NCI-H187 (cell line): ENCODE results near the gene RSPH10B2.
"Not testable (repeated sequence)": the region's sequence is repeated elsewhere in the genome, so short reads cannot be mapped to it uniquely, and the experiment has no call there.

Experiments used
- DNase-seq, 2 experiments: peaks; one replicate each; lab custom pipeline; 2025; lab: John Stamatoyannopoulos, UW

The RSPH10B2 gene

DNA sequence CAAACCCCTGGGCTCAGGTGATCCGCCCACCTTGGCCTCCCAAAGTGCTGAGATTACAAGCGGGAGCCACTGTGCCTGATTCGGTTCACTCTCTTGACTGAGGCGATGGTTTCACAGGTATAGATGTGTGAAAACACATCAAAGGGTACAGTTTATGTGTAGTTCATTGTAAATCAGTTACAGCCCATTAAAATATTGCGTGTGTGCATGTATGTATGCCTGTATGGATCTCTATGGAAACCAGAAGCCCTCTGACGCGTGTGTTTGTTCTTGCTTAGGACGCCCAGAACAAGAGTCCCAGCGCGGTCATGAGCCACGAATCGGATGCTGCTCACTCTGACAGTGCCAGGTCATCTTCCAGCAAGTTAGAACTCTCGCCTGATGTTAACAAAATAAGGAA is 35.5 kb downstream of the RSPH10B2 start:
- not testable (repeated sequence) for DNase-seq

- not testable (repeated sequence) for DNase-seq
Measured at GRCh38 chr7:6792113-6792872, 38.4 kb downstream of the RSPH10B2 start.

DNA sequence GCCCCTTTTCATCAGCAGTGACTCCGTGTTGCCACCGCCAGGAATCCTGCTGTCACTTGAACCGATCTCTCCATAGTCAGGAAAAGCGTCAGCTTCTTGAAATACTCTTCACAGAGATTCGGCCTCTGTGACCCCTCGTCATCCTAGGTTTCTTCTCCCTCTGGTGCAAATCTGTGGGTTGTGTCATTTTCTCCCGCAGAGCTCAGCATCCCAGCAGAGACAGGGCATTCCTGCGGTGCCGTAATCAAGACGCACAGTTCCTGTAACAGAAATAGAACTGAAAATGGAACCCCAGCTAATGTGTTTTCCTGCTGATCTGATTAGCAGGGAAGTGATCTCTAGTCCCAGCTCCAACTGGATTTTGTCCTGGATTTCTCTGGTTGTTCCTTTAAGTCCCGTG is 40.4 kb downstream of the RSPH10B2 start:
- not testable (repeated sequence) for DNase-seq

GRCh38 chr7:6797218-6797617 is 43.3 kb downstream of the RSPH10B2 start:
- not testable (repeated sequence) for DNase-seq

- not testable (repeated sequence) for DNase-seq
Measured at GRCh38 chr7:6798047-6798446, 44.1 kb downstream of the RSPH10B2 start.

- DNase-seq = not testable (repeated sequence)
Measured at GRCh38 chr7:6799887-6800286, 46.0 kb downstream of the RSPH10B2 start.

GRCh38 chr7:6800331-6800730 is 46.4 kb downstream of the RSPH10B2 start:
- not testable (repeated sequence) for DNase-seq

DNA sequence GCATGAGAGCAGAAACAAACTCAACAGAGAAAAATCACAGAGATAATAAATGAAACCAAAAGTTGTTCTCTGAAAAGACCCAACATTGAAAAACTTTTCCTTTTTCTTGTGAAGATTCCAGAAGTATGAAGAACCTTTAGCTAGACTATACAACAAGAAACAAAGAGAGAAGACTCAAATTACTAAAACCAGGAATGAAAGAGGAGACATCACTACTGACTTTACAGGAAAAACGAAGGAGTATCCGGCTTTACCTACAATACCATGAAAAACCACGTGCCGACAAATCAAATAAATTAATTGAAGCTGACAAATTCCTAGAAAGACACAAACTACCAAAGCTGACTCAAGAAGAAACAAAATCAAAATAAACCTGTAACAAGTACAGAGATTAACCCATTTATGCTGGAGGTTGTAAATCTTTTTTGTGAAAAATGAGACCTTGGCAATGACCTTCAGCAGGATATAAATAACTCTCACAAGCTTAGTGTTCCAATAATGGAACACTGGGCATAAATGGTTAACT is 53.6 kb downstream of the RSPH10B2 start:
- DNase-seq = not testable (repeated sequence)

- DNase-seq = not testable (repeated sequence)
Measured at GRCh38 chr7:6807959-6808358, 54.1 kb downstream of the RSPH10B2 start.

DNA sequence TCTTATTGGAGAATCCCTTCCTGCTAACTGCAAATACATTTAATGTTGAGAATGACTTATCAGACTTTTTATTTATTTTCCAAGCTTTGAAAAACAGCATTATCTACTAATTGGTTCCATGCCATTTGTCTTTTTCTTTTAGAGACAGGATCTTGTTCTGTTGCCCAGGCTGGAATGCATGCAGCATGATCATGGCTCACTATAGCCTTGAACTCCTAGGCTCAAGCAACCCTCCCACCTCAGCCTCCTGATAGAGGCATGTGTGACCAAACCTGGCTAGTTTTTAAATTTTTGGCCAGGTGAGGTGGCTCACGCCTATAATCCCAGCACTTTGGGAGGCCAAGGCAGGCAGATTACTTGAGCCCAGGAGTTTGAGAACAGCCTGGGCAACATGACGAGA is 59.1 kb downstream of the RSPH10B2 start:
- not testable (repeated sequence) for DNase-seq

GRCh38 chr7:6815470-6815869 is 61.6 kb downstream of the RSPH10B2 start:
- not testable (repeated sequence) for DNase-seq

DNA sequence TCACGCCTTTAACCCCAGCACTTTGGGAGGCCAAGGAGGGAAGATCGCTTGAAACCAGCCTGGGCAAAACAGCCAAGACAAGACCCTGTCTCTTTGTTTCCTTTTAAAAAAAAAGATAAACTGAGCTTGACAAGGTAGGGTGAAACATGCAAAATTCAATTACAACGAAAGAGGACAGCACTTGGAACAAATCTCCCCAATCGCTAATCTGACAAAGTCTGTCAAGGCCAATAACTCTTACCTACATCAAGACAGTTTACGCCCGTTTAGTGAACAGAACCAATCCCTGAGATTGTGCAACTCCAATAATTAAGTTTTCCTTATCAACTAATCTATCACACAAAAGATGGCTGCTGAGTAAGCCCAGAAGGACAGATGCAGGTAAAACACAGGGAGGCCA is 67.7 kb downstream of the RSPH10B2 start:
- not testable (repeated sequence) for DNase-seq

DNA sequence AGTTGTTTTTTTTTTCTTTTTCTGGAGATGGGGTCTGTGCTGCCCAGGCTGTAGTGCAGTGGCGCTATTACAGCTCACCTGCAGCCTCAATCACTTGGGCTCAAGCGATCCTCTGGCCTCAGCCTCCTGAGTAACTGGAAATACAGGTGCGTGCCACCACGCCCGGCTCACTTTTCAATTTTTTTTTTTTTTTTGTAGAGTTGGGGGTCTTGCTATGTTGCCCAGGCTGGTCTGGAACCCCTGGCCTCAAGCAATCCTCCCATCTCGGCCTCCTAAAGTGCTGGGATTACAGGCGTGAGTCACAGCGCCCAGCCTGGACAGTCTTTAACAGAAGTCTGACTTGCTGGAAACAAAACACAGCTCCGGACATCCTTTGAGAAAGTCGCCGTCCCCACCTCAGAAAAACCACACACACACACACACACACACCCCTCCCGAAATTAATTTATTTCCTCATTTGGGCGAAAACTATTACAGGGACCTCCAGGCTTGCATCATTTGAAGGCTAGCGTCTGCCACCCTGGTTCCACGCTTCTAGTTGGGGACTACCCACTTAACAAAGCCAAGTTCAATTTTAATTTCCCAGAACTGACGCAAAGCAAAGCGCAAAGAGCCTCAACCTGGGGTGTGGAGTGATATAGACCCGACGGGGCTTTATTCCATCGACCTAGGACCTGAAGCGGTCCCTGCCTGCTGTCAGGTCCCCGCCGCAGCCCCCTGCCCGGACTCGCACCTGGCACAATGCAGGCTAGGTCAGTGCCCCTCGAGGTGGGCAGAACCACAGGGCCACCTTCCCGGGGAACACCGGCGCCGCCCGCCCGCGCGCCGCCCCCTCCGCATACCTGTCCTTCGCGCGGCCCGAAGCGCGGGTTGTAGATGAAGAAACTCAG is 71.6 kb downstream of the RSPH10B2 start:
- not testable (repeated sequence) for DNase-seq

DNA sequence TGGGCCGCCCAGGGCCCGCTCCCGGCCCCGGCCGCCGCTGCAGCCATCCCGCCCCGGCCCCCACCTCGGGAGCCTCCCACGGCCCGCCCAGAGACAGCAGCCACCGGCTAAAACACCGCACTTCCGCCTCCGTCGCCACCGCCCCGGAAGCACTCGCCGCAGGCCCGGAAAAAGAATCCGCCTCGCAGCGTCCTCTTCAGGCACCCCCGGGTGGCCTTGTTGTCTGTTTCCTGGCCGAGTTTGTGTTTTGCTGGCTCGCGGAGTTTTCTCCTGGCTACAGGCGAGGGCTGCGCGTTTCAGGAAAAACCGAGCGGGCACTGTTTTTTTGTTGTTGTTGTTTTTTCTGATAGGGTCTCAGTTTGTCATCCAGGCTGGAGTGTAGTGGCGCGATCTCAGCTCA is 72.2 kb downstream of the RSPH10B2 start, which contains the start of gene CCZ1B:
CCZ1B (minus strand) TSS at position 125 of the 400 bp plus-strand sequence; CDS start at position 47, 78 bp downstream.
- DNase-seq = peak in 1 of 2 experiments; percentile 42

GRCh38 chr7:6827180-6827579 is 73.3 kb downstream of the RSPH10B2 start:
- DNase-seq = not testable (repeated sequence)

DNA sequence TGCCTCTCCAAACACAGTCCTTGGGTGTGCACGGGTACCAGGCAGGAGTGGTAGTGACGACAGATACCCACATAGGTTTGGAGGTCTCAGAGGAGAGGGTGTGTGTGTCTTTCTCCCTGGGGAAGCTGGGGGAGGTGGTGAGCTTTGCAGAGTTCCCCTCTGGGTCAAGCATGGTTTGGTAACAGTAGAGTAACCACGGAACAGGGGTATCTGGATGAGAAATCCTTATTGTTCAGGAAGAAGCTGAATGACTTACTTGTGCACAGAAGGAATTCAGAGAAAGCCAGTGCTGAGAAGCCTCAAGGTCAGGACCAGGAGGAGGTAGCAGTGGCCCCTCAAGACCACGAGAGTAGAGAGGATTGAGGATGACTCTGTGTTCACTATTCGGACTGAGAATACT is 75.7 kb downstream of the RSPH10B2 start:
- DNase-seq = not testable (repeated sequence)

DNA sequence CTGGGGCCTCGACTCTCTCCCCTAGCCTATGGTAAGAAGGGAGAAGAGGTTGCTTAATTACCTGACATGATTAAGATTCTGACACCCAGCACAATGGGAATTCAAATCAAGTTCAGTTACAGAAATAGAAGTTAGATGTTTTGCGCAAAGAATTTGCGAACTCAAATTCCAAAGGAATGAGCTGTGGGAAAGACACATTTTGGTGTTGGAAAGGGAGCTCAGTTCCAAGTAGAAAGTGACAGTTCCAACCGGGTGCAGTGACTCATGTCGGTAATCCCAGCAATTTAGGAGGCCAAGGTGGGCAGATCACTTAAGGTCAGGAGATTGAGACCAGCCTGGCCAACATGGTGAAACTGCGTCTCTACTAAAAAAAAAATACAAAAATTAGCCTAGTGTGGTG is 76.1 kb downstream of the RSPH10B2 start:
- DNase-seq = not testable (repeated sequence)

DNA sequence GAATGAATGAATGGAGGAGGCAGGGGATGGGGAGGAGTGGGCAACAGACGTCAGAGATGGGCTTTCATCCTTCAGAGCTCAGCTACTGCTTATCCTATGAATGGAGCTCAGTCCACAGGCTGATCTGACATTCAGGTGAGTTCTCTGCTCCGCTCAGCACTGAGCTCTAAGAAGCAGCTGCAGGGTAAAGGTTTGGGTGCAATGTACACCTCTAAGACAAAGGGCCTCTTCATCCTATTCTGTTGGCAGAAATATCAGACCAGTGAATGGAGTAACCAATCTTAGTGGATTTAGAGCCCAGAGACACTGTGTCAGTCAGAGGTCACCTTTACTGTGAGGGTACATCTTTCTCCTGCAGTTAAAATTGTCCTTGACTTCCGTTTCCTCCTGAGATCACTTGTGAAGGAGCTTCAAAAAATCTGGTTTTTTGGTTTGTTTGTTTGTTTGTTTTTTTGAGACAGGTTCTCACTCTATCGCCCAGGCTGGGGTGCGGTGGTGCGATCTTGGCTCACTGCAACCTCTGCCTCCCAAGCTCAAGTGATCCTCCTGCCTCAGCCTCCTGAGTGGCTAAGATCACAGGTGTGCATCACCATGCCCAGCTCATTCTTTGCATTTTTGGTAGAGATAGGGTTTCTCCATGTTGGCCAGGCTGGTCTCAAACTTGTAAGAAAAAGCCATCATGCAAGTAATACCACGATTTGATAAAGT is 77.3 kb downstream of the RSPH10B2 start:
- no peak for DNase-seq

DNA sequence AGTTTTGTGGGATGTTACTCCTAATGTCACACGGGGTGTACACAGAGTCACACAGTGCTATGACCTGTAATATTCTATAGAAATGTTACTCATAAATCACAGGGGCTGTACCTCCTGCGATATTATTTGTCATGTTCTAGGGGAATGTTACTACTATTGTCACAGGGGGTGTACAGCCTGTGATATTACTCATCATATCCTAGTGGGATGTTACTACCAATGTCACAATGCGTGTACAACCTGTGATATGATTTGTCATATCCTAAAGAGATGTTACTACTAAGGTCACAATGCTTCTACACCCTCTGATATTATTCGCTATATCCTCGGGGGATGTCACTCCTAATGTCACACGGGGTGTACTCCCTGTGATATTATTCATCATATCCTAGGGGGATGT is 79.7 kb downstream of the RSPH10B2 start:
- DNase-seq = no peak

DNA sequence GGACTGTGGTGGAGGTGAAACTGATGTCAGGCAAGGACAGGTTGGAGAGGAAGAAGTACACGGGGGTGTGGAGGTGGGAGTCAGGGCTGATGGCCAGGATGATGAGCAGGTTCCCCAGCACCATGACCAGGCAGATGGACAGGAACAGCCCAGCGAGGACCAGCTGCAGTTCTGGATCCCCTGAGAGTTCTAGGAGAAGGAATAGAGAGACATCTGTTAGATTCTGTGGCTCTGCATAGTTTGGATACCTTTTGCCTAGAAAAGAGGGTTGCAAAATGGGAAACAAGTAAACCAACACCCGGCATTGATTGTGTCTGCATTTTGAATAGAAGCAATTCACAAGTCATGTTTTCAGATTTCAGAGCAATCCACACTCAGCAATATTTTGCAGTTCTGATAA is 81.6 kb downstream of the RSPH10B2 start:
- DNase-seq = not testable (repeated sequence)

- not testable (repeated sequence) for DNase-seq
Measured at GRCh38 chr7:6837081-6837480, 83.2 kb downstream of the RSPH10B2 start.
